Smooth muscle cell (in vitro differentiated cells): ENCODE data around the gene DRGX. TPM values are rescaled to one million over a fixed set of nuclear protein-coding genes. Genes with fewer than 3 reads are reported as not detected.

Source experiments
- DNase-seq: peaks from one replicate; lab custom pipeline; 2025; ENCODE audit not compliant: unreplicated experiment; lab: John Stamatoyannopoulos, UW
- H2AFZ ChIP-seq: fragments of 200-600 bp; sonication (generic); 2 replicates; pipeline ENCODE4 v1.6.0; 2016; ENCODE audit warnings: antibody characterized with exemption, low read depth, mild to moderate bottlenecking
- H3F3A ChIP-seq: fragments of 200-600 bp; sonication (generic); 2 replicates; pipeline ENCODE4 v1.6.0; 2017; ENCODE audit warnings: antibody characterized with exemption, low read depth
- H3K27ac ChIP-seq: fragments of 200-600 bp; sonication (generic); 2 replicates; pipeline ENCODE4 v1.5.1; 2016; ENCODE audit warnings: low read depth, mild to moderate bottlenecking
- H3K27me3 ChIP-seq: fragments of 200-600 bp; sonication (generic); 2 replicates; pipeline ENCODE4 v1.6.1; 2016; ENCODE audit warnings: low read depth, mild to moderate bottlenecking
- H3K36me3 ChIP-seq: fragments of 200-600 bp; sonication (generic); 2 replicates; pipeline ENCODE4 v1.5.1; 2016; ENCODE audit warnings: low read depth
- H3K4me1 ChIP-seq: fragments of 200-600 bp; sonication (generic); 2 replicates; pipeline ENCODE4 v1.5.1; 2016; ENCODE audit warnings: low read depth
- H3K4me2 ChIP-seq: fragments of 200-600 bp; sonication (generic); 2 replicates; pipeline ENCODE4 v1.6.0; 2016; ENCODE audit warnings: mild to moderate bottlenecking
- H3K4me3 ChIP-seq: fragments of 200-600 bp; sonication (generic); 2 replicates; pipeline ENCODE4 v1.5.1; 2016; ENCODE audit warnings: mild to moderate bottlenecking
- H3K79me2 ChIP-seq: fragments of 200-600 bp; sonication (generic); 2 replicates; pipeline ENCODE4 v1.6.0; 2016; ENCODE audit warnings: low read depth, mild to moderate bottlenecking
- H3K9ac ChIP-seq: fragments of 200-600 bp; sonication (generic); 2 replicates; pipeline ENCODE4 v1.6.0; 2016; ENCODE audit warnings: low read depth
- H3K9me3 ChIP-seq: fragments of 200-600 bp; sonication (generic); replicated peaks from 2 replicates; pipeline ENCODE4 v1.5.1; 2016; ENCODE audit warnings: low read depth
- H4K20me1 ChIP-seq: fragments of 200-600 bp; sonication (generic); 2 replicates; pipeline ENCODE4 v1.6.0; 2016; ENCODE audit warnings: low read depth
- WGBS: methylation state at CpG from one replicate; pipeline ENCODE4 v1.1.7; 2016; ENCODE audit warnings: low lambda C conversion rate; 5-methylcytosine and 5-hydroxymethylcytosine counted together
- polyA plus RNA-seq: library from polyadenylated mRNA; unstranded; fragments of >200 nt; fragmentation: Nextera tagmentation; extraction: Ambion mirVana; gene quantifications from 2 replicates; pipeline ENCODE4 v1.2.1, GENCODE V29; 2016
- total RNA-seq: library from RNA; depleted of rRNA; stranded (reverse); fragments of >200 nt; gene quantifications from 2 replicates; pipeline ENCODE4 v1.2.3, GENCODE V29; 2014
- TF ChIP-seq, protein P1 (sequence below): fragments of 200-600 bp; sonication (generic); IDR thresholded peaks from 2 replicates; pipeline ENCODE4 v1.5.1; 2017; ENCODE audit warnings: borderline replicate concordance, mild to moderate bottlenecking, antibody characterized with exemption; ENCODE audit not compliant: insufficient read depth, poor library complexity, severe bottlenecking

DRGX gene
- total and polyA plus RNA-seq, 2 experiments from 2014 or later: not detected

DNA sequence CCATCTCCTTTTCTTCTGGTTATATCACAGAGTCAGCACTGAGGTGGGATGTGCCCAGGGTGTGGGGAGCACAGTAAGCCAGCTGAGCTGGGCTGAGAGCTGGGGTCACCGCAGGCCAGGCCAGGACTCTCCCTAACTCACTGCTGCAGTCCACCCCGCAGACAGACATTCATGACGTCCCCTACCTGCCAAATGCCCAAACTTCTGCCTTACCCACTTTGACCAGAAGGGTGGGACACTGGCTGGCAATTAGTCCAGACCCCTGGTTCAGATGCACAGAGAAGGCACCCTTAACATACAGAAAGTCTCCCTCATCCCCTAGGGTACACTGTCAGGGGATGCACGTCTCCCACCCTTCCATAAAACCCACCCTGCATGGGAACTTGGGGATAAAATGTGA lies 2.1 kb downstream of the DRGX start:
- Histone ChIP-seq H3K9me3 (no peaks in the 10 kb centered on the region), H3K4me2 (no peak overlapping the region), H3F3A (no peaks in the 10 kb centered on the region), H3K27me3 (peaks cover 100% of the 10 kb centered on the region), H3K4me1 (no peaks in the 10 kb centered on the region), H3K9ac (no peak overlapping the region), H2AFZ (no peak overlapping the region), H3K4me3 (no peak overlapping the region), H3K79me2 (no peaks in the 10 kb centered on the region), H3K36me3 (no peaks in the 10 kb centered on the region), H3K27ac (no peak overlapping the region), H4K20me1 (no peaks in the 10 kb centered on the region)
- DNase-seq: no peak
- 60% methylated on average over 4 of the region's 4 CpGs for WGBS
- TF ChIP-seq, protein P1, sequence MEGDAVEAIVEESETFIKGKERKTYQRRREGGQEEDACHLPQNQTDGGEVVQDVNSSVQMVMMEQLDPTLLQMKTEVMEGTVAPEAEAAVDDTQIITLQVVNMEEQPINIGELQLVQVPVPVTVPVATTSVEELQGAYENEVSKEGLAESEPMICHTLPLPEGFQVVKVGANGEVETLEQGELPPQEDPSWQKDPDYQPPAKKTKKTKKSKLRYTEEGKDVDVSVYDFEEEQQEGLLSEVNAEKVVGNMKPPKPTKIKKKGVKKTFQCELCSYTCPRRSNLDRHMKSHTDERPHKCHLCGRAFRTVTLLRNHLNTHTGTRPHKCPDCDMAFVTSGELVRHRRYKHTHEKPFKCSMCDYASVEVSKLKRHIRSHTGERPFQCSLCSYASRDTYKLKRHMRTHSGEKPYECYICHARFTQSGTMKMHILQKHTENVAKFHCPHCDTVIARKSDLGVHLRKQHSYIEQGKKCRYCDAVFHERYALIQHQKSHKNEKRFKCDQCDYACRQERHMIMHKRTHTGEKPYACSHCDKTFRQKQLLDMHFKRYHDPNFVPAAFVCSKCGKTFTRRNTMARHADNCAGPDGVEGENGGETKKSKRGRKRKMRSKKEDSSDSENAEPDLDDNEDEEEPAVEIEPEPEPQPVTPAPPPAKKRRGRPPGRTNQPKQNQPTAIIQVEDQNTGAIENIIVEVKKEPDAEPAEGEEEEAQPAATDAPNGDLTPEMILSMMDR: no peak

DNA sequence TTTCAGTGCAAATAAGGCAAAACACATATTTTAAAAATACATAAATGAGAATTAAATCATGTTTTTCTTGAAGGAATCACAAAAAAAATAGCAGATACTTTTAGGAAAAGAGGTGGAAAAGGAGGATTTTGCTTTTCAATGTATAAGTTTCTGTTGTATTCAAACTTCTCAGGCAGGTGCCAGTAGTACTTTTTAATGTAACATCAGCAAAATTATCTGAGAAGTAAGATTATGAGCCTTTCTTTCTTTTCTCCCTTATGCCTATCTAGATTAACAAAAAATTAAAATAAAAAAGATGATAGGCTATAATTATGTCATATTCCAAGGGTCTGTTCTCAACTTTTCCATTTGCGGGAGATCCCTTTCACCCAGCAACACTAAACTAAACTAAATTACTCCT lies 2.6 kb downstream of the DRGX start:
- H3K9ac ChIP-seq: no peak overlapping the region
- no peaks in the 10 kb centered on the region for H4K20me1 ChIP-seq
- no peaks in the 10 kb centered on the region for H3K4me1 ChIP-seq
- 93% methylated on average over 1 of the region's 1 CpG for WGBS
- H3K79me2 ChIP-seq: no peaks in the 10 kb centered on the region
- no peak overlapping the region for H2AFZ ChIP-seq
- no peaks in the 10 kb centered on the region for H3K36me3 ChIP-seq
- H3K9me3 ChIP-seq: no peaks in the 10 kb centered on the region
- no peak overlapping the region for H3K4me3 ChIP-seq
- TF ChIP-seq, protein P1: no peak
- no peak for DNase-seq
- H3K27me3 ChIP-seq: peaks cover 100% of the 10 kb centered on the region
- no peak overlapping the region for H3K4me2 ChIP-seq
- no peak overlapping the region for H3K27ac ChIP-seq
- H3F3A ChIP-seq: no peaks in the 10 kb centered on the region

DNA sequence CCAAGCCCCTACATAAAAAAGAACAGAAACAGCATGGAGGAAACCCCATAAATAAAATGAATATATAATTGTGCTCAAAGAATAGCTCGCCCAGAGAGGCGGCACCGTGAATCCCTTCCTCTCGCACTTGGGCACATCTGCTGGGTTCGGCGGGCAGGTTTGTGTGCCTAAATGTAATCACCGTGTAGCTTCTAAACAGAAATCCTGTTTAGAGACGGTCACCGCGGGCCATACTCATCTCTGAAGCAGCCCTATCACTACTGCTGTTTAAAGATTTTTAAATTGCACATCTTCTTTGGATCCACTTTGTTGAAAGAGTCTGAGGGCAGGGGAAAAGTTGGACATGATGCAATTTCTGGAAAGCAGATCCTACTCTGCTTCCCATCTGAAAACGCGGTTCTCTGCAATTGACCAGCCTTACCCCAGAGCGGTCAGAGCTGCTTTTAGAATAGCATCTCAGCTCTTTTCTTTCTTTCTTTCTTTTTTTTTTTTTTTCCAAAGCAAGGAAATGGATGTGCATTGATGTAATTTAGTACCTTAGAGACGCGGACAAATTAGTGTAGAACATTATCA lies 6.4 kb downstream of the DRGX start:
- Histone ChIP-seq H3K27me3 (peaks cover 67% of the 10 kb centered on the region), H3K4me1 (no peaks in the 10 kb centered on the region), H2AFZ (no peak overlapping the region), H3F3A (no peaks in the 10 kb centered on the region), H3K9me3 (no peaks in the 10 kb centered on the region), H3K4me3 (no peak overlapping the region), H3K79me2 (no peaks in the 10 kb centered on the region), H3K9ac (no peak overlapping the region), H4K20me1 (no peaks in the 10 kb centered on the region), H3K4me2 (no peak overlapping the region), H3K36me3 (no peaks in the 10 kb centered on the region), H3K27ac (no peak overlapping the region)
- no peak for DNase-seq
- TF ChIP-seq, protein P1: no peak
- WGBS: 93% methylated on average over 15 of the region's 15 CpGs

DNA sequence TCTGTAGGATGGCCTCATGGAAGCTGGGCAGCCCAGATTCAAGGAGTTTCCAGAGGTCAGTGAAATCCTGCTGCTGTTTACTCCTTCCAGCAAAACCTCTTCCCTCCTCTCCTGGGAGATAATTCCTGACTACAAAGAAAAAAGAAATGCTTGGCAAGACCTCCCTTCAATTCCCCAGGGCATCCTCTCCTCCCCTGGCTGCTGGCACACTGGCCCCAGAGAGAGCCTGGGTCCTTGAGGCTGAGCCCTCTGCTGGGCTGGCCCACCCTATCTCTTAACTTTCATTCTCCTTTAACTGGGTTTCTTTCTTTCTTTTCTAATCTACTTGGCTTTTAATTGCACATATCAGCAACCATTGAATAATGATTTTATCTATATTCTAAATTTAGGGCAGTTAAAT lies 7.7 kb downstream of the DRGX start:
- Histone ChIP-seq H2AFZ (no peak overlapping the region), H3K4me2 (no peak overlapping the region), H3F3A (no peaks in the 10 kb centered on the region), H3K4me3 (no peak overlapping the region), H3K79me2 (no peaks in the 10 kb centered on the region), H3K27ac (no peak overlapping the region), H3K27me3 (peaks cover 57% of the 10 kb centered on the region), H3K36me3 (no peaks in the 10 kb centered on the region), H3K9me3 (no peaks in the 10 kb centered on the region), H3K9ac (no peak overlapping the region), H3K4me1 (no peaks in the 10 kb centered on the region), H4K20me1 (no peaks in the 10 kb centered on the region)
- no peak for DNase-seq
- TF ChIP-seq, protein P1: no peak
